Erythroblast (primary cell): Measurements from ENCODE around the gene HDAC7.

Experiments used
- GATA1 ChIP-seq: IDR thresholded peaks from 2 replicates; pipeline ENCODE4 v1.6.1; 2011; ENCODE audit warnings: low read depth, mild to moderate bottlenecking, control low read depth, low read length, moderate library complexity
- POLR2A ChIP-seq: IDR thresholded peaks from 2 replicates; pipeline ENCODE4 v1.6.1; 2011; ENCODE audit warnings: mild to moderate bottlenecking, low read length

- TF ChIP-seq POLR2A (no peak), GATA1 (no peak)
Measured at GRCh38 chr12:47858511-47859266, 39.0 kb upstream of the HDAC7 start.
